ENCODE measurements around the gene ALPI. TPM values are rescaled to one million over a fixed set of nuclear protein-coding genes. Genes with fewer than 3 reads are reported as not detected.
"Not testable (repeated sequence)": the region's sequence is repeated elsewhere in the genome, so short reads cannot be mapped to it uniquely, and the experiment has no call there.

ALPI gene
- total RNA-seq, 1 donor from 2014 or later = not detected

- no peak overlapping the region for H3K4me3 ChIP-seq (ENCODE audit: low read depth, low read length)
- no peak for DNase-seq (ENCODE audit: low read depth)
- TF ChIP-seq CTCF (conservative IDR thresholded peaks at IDR 0.05; ENCODE audit: low read depth, low read length) = no peak
Observed at GRCh38 chr2:232436381-232437194, 19.4 kb upstream of the ALPI start.

GRCh38 chr2:232437195-232437571 is 18.8 kb upstream of the ALPI start:
- no peak for TF ChIP-seq CTCF (conservative IDR thresholded peaks at IDR 0.05; ENCODE audit: low read depth, low read length)
- no peak overlapping the region for H3K4me3 ChIP-seq (ENCODE audit: low read depth, low read length)
- DNase-seq (ENCODE audit: low read depth) = no peak

DNA sequence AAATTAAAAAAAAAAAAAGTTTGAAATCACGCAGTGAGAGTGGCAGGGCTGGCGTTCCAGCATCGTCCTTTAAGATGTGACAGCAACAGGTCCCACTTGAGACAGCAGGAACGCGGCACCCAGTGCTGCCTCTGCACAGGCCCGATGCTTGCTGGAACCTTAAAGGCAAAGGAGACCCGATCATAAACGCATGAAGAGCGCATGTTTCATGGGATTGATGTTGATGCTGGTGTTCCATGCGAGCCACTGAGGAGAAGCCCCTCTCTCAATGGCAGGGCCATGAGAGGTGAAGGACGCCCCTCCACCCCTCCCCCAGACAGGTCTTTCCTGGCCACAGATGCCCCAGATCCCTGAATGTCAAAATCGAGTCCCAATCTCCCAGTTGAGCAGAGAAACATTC is 17.9 kb upstream of the ALPI start:
- H3K4me3 ChIP-seq (ENCODE audit: low read depth, low read length) = no peak overlapping the region
- TF ChIP-seq CTCF (conservative IDR thresholded peaks at IDR 0.05; ENCODE audit: low read depth, low read length) = no peak
- no peak for DNase-seq (ENCODE audit: low read depth)

- H3K4me3 ChIP-seq (ENCODE audit: low read depth, low read length) = no peak overlapping the region
- no peak for DNase-seq (ENCODE audit: low read depth)
- peak; percentile 37 for TF ChIP-seq CTCF (conservative IDR thresholded peaks at IDR 0.05; ENCODE audit: low read depth, low read length)
Observed at GRCh38 chr2:232438951-232439757, 16.8 kb upstream of the ALPI start.

- DNase-seq (ENCODE audit: low read depth) = no peak
- peak; percentile 1 for TF ChIP-seq CTCF (conservative IDR thresholded peaks at IDR 0.05; ENCODE audit: low read depth, low read length)
- no peak overlapping the region for H3K4me3 ChIP-seq (ENCODE audit: low read depth, low read length)
Observed at GRCh38 chr2:232439758-232440135, 16.2 kb upstream of the ALPI start.

DNA sequence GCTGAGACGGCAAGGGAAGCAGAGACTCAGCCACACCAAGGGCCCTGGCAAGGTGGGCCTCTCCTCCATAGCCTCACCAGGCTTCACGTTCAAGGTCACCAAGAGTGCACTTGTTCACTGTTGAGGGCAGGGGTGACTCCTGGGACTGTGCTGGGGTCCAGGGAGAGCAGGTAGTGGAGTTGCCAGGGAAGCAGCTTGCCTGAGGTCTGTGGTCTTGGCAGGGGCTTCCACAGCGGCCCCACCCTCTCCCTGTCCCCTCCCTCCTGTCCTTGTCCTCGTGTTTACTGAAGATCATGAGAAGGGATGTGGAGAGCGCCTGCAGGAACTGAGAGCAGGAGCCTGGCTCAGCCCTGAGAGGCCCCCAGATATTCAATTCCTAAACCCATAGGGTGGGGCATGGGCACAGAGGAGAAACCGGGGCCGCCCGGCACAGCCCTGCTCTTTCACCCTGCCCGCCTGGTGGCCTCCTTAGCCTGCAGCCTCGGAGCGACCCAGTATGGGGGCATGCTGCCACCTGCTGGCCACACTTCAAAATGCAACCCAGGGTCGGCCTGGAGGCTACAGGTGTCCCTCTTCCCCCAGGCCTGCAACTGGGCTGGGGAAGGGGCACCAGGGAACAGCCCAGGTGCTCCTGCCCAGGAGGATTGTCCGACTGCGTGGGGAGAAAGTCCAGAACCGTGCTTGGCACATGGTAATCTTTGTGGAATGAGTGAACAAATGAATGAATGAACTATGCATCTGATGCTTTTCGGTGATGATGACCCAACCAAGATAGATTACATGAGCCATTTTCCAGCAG is 15.5 kb upstream of the ALPI start:
- not testable (repeated sequence) for DNase-seq (ENCODE audit: low read depth)

More for the DNA sequence above, 15.5 kb upstream of the ALPI start:
- H3K4me3 ChIP-seq (ENCODE audit: low read depth, low read length) = not testable (repeated sequence)
- TF ChIP-seq CTCF (conservative IDR thresholded peaks at IDR 0.05; ENCODE audit: low read depth, low read length) = peak; percentile 73
